Measurements from ENCODE around the gene EGLN3. TPM values are rescaled to one million over a fixed set of nuclear protein-coding genes. Genes with fewer than 3 reads are reported as not detected.

EGLN3 gene
- total and polyA plus RNA-seq, 10 of the 15 experiments (the other 5 are each of a cell fraction or from before 2014, with no cell fraction given) = 0.42 to 8.1 (median 2.0) TPM

DNA sequence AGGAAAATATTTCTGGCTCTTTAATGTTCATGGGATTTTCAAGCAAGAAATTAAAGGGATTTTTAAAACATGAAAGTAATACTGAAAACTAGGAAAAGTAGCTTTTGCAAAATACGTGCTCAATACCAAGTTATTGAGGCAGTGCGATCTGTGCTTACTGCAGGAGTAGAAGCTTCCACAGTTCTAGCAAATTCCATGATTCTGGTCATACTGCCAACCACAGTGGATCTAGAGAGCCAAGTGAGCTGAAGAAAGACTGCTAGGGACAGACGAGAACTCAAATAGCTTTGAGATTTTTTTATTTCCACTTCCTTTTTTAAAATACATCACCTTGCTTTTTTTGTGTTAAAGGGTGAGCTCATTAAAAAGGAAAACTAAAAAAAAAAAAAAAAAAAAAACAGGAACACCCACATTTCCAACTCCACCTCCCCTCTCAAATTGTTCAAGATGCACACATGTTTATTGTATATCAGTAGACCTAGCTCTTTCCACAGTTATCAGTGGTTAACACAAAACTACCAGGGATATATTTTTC lies 26.2 kb downstream of the EGLN3 start:
- Histone ChIP-seq H3K9ac (ENCODE audit: control insufficient read depth, insufficient read depth, low read length) (no peak overlapping the region), H3K27ac (ENCODE audit: control insufficient read depth, insufficient read depth) (no peak overlapping the region), H3K4me3 (no peak overlapping the region), H3K4me1 (ENCODE audit: control insufficient read depth, insufficient read depth, low read length) (no peaks in the 10 kb centered on the region), H3K9me3 (replicated peaks; ENCODE audit: control insufficient read depth, insufficient read depth, low read length) (no peaks in the 10 kb centered on the region; the same call in 2 of the 3 replicates), H4K20me1 (ENCODE audit: control insufficient read depth, insufficient read depth) (no peaks in the 10 kb centered on the region), H3K27me3 (replicated peaks in 1 of 2; ENCODE audit: control insufficient read depth in 2 of 2, insufficient read depth in 2 of 2, low read length in 1 of 2) (no peaks in the 10 kb centered on the region), H3K36me3 (ENCODE audit: control insufficient read depth in 2 of 2, insufficient read depth in 2 of 2, low read length in 1 of 2) (no peaks in the 10 kb centered on the region), H2AFZ (ENCODE audit: control insufficient read depth, low read depth, low read length) (no peak overlapping the region), H3K79me2 (ENCODE audit: control insufficient read depth, insufficient read depth, low read length) (no peaks in the 10 kb centered on the region), H3K4me2 (ENCODE audit: control insufficient read depth, insufficient read depth) (no peak overlapping the region)
- no TSS peak for BruUV-seq (replicated peaks)
- in situ Hi-C loops (cut with MboI) (no loop called here), intact Hi-C loops (cut with micrococcal nuclease; ENCODE audit: unreplicated experiment) (no loop called here)
- WGBS (ENCODE audit: insufficient coverage, insufficient replicate concordance, low lambda C conversion rate, missing lambda C conversion rate) = 50% methylated on average over 3 of the region's 3 CpGs
- RAD21 ChIA-PET (ENCODE audit: unreplicated experiment) = interaction anchor here (0.6 to 1.1 kb wide), 8 partner anchors 10 to 327 kb away, joined by 3 to 5 read pairs (median 4); no protein-coding TSS in a partner anchor
- FAIRE-seq = no peak
- CTCF ChIA-PET = interaction anchor here (0.9 to 1.4 kb wide), 4 partner anchors 15 to 132 kb away, joined by 3 to 6 read pairs (median 4); no protein-coding TSS in a partner anchor
- TF ChIP-seq EZH2 (IDR thresholded peaks at IDR 0.05; ENCODE audit: borderline replicate concordance, control insufficient read depth, low read depth, low read length) = no peak
- TF ChIP-seq TARDBP (IDR thresholded peaks at IDR 0.05; ENCODE audit: borderline replicate concordance) = no peak
- no peak for DNase-seq (ENCODE audit: low read depth, low spot score)
- ATAC-seq = no peak
- POLR2A ChIA-PET = interaction anchor here (0.6 to 1.3 kb wide), 8 partner anchors 9 to 405 kb away, joined by 3 to 7 read pairs (median 4); no protein-coding TSS in a partner anchor
- SMC1A ChIA-PET (ENCODE audit: uncharacterized antibody, unreplicated experiment) = interaction anchor here (0.7 to 1.6 kb wide), 6 partner anchors 11 to 257 kb away, joined by 3 to 12 read pairs (median 3); no protein-coding TSS in a partner anchor

DNA sequence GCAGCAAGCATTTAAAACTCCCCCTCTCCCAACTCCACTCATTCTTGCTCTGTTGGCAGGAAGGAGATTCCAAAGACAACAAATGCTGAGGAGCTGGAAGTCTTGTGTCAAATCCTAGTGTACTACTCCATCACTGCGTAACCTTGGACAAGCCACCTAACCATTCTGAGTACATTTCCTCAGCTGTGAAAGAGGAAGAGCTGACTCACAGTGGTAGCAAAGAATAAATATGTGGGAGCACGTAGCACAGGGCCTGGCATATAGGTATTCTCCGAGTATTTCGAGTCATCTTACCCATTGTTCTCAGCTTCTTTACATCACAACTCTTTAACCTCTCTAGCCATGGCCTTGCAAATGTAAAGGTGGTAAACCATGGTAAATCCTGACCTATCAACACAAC lies 28.7 kb downstream of the EGLN3 start:
- SMC1A ChIA-PET (ENCODE audit: uncharacterized antibody, unreplicated experiment) = interaction anchor here (0.9 to 2.1 kb wide), 5 partner anchors 9 to 177 kb away, joined by 3 to 7 read pairs (median 4); no protein-coding TSS in a partner anchor
- no peak overlapping the region for H3K27ac ChIP-seq (ENCODE audit: control insufficient read depth, insufficient read depth)
- no peak overlapping the region for H2AFZ ChIP-seq (ENCODE audit: control insufficient read depth, low read depth, low read length)
- CTCF ChIA-PET = interaction anchor here (1.4 kb wide), 1 partner anchor 177 kb away, joined by 4 read pairs; no protein-coding TSS in a partner anchor
- no peaks in the 10 kb centered on the region; the same call in 2 of the 3 replicates for H3K9me3 ChIP-seq (replicated peaks; ENCODE audit: control insufficient read depth, insufficient read depth, low read length)
- H3K79me2 ChIP-seq (ENCODE audit: control insufficient read depth, insufficient read depth, low read length) = no peaks in the 10 kb centered on the region
- RAD21 ChIA-PET (ENCODE audit: unreplicated experiment) = interaction anchor here (0.8 to 1.8 kb wide), 2 partner anchors 82 to 176 kb away, joined by 4 to 6 read pairs; no protein-coding TSS in a partner anchor
- in situ Hi-C loops (cut with MboI) = no loop called here
- POLR2A ChIA-PET = interaction anchor here (1.4 kb wide), 1 partner anchor 11 kb away, joined by 4 read pairs; no protein-coding TSS in a partner anchor
- no peaks in the 10 kb centered on the region for H4K20me1 ChIP-seq (ENCODE audit: control insufficient read depth, insufficient read depth)
- WGBS (ENCODE audit: insufficient coverage, insufficient replicate concordance, low lambda C conversion rate, missing lambda C conversion rate) = 38% methylated on average over 4 of the region's 4 CpGs
- BruUV-seq (replicated peaks) = no TSS peak
- H3K4me3 ChIP-seq = no peak overlapping the region
- no peak overlapping the region for H3K4me2 ChIP-seq (ENCODE audit: control insufficient read depth, insufficient read depth)
- ATAC-seq = no peak
- intact Hi-C loops (cut with micrococcal nuclease; ENCODE audit: unreplicated experiment) = no loop called here
- FAIRE-seq = no peak
- H3K9ac ChIP-seq (ENCODE audit: control insufficient read depth, insufficient read depth, low read length) = no peak overlapping the region
- no peaks in the 10 kb centered on the region for H3K4me1 ChIP-seq (ENCODE audit: control insufficient read depth, insufficient read depth, low read length)
- TF ChIP-seq SRF (IDR thresholded peaks at IDR 0.05; ENCODE audit: low read depth in 2 of 2, low read length in 2 of 2) (no peak), ZNF384 (IDR thresholded peaks at IDR 0.05; ENCODE audit: borderline replicate concordance, low read depth, low read length) (no peak), SUZ12 (IDR thresholded peaks at IDR 0.05; ENCODE audit: unreplicated experiment) (no peak), JUNB (IDR thresholded peaks at IDR 0.05) (no peak), DPF2 (IDR thresholded peaks at IDR 0.05) (no peak), BACH1 (IDR thresholded peaks at IDR 0.05; ENCODE audit: borderline replicate concordance) (no peak), GABPA (IDR thresholded peaks at IDR 0.05; ENCODE audit: low read depth) (no peak)
- no peak for DNase-seq (ENCODE audit: low read depth, low spot score)
- no peaks in the 10 kb centered on the region for H3K36me3 ChIP-seq (ENCODE audit: control insufficient read depth in 2 of 2, insufficient read depth in 2 of 2, low read length in 1 of 2)
- H3K27me3 ChIP-seq (replicated peaks in 1 of 2; ENCODE audit: control insufficient read depth in 2 of 2, insufficient read depth in 2 of 2, low read length in 1 of 2) = no peaks in the 10 kb centered on the region

All from GM12878 (cell line).